ENCODE results near the gene BRS3.

DNA sequence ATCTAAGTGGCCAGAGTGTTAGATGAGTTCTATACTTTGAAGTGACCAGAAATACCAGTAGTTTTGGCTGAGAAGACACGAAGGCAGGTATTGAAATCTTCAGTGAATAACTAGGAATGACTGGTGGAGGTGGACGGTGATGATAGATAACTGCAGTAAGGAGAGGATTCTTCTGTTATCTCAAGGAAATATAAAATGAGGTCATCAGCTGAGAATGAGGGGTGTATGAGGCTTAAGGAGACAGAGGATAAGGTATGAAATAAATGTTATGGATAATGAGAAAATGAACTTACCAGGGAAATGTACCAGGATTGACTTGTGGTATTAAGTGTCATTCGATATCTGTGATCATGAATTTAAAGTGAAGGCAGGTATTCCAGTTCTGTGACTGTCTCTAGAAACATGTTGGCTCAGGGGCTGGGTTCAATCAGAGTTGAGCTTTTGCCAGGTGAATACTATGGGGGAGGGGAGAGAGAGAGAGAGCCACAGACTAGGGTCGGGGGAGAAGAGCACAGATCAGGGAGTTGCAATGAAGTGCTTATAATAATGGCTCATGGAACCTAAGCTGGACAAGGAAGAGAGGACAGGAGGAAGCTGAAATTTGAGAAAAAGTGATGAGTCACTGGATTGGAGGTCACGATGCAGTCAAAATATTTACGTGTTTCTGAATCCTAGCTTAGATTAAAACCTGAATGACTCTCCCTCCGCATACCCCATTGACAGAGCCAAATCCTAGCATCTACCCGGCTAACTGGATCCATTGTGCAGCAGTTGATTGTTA lies 37.5 kb upstream of the BRS3 start:
- TF ChIP-seq, protein P1, sequence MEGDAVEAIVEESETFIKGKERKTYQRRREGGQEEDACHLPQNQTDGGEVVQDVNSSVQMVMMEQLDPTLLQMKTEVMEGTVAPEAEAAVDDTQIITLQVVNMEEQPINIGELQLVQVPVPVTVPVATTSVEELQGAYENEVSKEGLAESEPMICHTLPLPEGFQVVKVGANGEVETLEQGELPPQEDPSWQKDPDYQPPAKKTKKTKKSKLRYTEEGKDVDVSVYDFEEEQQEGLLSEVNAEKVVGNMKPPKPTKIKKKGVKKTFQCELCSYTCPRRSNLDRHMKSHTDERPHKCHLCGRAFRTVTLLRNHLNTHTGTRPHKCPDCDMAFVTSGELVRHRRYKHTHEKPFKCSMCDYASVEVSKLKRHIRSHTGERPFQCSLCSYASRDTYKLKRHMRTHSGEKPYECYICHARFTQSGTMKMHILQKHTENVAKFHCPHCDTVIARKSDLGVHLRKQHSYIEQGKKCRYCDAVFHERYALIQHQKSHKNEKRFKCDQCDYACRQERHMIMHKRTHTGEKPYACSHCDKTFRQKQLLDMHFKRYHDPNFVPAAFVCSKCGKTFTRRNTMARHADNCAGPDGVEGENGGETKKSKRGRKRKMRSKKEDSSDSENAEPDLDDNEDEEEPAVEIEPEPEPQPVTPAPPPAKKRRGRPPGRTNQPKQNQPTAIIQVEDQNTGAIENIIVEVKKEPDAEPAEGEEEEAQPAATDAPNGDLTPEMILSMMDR (optimal IDR thresholded peaks at IDR 0.05 in 1 of 3, IDR thresholded peaks at IDR 0.05 in 1 of 3, conservative IDR thresholded peaks at IDR 0.05 in 1 of 3; ENCODE audit: extremely low read depth in 1 of 3, insufficient read depth in 2 of 3, low read length in 3 of 3) = no peak
- TF ChIP-seq EZH2 (IDR thresholded peaks at IDR 0.05; ENCODE audit: low read length) = no peak
